ENCODE measurements around the gene ERBB4.

The ERBB4 gene

GRCh38 chr2:211440107-211440506 is 1098.5 kb downstream of the ERBB4 start:
- no peak for FAIRE-seq

GRCh38 chr2:211439011-211439410 is 1099.6 kb downstream of the ERBB4 start:
- FAIRE-seq = no peak

DNA sequence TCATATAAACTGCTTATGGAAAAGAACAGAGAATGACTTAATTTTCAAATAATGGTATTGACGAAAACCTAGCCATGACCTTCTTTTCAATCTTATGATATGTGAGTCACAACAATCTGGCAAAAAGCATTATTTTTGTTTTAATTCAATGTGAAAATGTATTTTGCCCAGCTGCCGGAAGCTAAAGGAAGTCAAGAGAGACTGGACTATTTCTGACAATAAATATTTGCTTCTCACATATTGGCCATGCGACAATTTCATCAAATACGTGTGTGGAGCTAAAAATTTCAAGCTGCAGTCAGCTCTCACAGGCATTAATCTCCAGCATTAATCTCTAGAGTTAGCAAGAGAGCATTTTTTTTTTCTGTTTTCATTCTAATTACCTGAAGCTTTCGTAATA is 1101.2 kb downstream of the ERBB4 start:
- no peak for FAIRE-seq

DNA sequence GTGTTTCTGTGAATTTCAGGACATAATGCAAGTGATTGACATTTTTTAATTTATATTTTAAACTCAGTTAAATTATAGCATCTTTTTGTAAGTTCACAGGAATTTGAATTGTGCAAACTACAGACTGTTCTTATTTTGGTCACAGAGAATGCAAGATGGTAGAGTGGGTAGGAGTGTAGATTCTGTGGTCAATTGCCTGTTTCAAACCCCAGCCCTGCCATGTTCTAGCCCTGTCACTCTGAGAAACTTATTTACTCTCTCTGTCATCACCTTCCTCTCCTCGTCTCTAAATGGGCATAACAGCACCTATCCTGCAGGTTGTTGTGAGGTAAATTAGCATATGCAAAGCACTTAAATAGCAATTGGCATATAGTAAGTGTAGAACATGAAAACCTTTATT is 1102.4 kb downstream of the ERBB4 start:
- FAIRE-seq = no peak

DNA sequence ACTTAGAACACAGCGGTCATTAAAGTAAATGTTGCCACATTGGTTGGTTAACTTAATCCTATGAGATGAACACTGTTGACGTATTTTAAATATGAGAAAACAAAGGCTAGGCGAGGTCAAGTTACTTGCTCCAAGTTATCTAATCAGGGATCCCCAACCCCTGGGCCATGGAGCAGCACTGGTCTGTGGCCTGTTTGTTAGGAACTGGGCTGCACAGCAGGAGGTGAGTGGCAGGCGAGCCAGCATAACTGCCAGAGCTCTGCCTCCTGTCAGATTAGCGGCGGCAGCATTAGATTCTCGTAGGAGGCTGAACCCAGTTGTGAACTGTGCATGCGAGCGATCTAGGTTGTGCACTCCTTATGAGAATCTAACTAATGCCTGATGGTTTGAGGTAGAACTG is 1103.3 kb downstream of the ERBB4 start:
- no peak for FAIRE-seq

GRCh38 chr2:211434773-211435172 is 1103.8 kb downstream of the ERBB4 start:
- no peak for FAIRE-seq

DNA sequence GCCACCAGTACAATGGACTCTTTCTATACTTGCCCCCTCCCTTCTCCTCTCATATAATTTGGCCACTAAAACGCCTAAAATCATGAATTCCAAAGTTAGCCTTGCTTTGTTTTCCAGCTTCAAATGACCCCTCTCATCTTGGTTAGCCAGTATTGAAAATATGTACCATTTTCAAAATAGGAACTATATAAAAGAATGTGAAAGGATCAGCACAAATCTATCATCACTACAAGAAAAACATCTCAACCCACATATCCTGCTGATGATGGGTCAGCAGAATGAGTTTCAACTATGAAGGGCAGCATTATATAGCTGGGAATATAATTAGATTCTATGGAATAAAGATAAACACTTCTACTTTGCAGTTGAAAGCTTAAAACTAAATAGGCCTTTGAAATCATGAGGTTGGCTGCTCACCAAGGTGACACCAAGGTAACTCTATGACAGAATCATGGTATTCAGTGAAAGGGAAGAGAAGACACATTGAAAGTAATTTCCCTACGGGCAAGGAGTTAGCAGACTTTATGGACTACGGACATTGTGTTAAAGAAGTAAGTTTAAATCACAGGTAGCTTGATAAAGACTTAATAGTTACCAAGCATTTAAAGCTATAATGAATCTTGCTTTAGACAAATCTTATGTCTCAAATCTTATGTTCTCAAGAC is 1109.2 kb downstream of the ERBB4 start:
- FAIRE-seq = no peak

GRCh38 chr2:211426240-211426639 is 1112.4 kb downstream of the ERBB4 start:
- no peak for FAIRE-seq

- FAIRE-seq = no peak
Observed at GRCh38 chr2:211423018-211423417, 1115.6 kb downstream of the ERBB4 start.

DNA sequence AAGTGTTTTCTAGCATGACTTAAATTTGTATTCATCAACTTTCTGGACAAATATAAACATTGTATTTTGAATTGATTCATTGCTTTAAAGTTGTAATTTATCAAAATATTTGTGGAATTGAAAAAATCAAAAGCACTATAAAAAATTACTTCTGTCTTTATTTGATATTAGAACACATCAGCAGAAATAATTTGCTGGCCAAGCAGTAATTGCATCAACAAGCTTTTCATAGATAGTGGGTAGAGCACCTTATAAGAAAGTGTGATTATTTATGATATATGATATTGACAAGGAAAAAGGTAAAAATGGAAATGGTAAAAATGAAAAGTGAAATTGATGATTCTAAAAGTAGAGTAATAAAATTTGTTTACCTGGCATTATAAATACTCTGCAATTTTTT is 1121.1 kb downstream of the ERBB4 start:
- no peak for FAIRE-seq

DNA sequence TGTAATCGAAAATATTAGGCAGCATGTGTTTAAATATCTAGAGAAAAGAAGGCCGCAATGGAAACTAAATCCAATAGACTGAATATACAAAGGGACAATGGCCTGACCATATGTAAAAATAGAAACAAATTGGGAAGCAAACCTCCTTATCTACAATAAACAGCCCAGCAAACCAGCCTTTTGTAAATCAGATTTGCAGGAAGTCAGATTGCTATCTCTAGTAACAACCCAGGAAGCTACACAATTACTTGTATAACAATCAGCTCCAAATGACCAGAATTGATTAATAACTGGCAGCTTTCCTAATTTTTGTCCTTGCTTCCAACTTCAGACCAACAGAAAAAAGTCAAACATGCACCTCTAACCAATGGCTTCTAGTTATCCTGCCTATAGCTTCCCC is 1122.2 kb downstream of the ERBB4 start:
- no peak for FAIRE-seq

DNA sequence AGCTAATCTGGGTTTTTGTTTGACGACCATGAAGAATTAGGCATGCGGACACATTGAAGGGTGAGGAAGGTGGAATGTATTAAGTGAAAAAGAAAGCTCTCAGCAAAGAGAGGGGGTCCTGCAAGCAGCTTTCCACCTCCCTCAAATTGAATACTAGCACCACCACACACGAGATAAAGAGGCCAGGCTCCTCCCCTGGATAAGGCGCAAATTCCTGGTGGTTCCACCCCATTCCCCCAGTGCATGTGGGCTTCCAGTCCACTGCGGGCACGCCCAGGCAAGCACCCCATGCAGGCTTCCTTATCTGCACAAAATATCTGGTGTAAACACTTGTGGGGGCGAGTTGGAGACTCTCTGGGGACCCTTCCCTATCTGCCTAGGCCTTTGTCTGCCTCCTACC is 1124.9 kb downstream of the ERBB4 start:
- no peak for FAIRE-seq

DNA sequence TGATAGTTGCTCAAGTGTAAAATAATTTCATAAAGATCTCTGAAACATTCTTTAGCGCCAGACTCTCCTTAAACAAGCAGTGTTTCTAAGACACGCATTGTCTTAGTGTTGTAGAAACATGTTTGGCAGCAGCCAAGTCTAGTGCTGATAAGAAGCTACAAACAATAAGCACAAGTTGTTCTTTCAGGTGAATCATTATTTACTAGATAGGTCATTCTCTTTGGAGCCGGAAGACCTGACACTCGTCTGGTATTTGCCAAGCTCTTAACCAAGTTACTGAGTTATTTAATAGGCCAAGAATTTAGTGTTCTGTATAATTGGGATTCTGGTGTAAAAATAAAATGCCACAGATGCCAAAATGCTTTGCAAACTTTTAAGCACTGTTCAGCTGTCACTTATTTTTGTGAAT is 1130.1 kb downstream of the ERBB4 start:
- FAIRE-seq = no peak

DNA sequence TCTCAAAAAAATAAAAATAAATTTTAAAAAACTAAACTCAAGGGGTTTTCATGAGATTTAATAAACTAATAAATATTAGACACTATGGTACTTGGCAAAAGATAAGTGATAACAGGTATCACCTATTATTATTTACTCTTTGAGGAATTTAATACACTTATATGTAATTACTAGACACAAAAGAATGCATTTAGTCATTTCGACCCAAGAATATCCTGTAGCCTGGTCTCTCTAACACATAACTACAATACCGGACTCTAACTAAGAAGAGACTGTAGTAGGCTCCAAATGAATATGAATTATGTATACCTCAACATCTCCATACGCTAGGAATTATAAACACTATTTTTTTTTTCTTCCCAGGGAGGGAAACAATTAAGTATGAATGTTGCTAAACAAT is 1131.5 kb downstream of the ERBB4 start:
- no peak for FAIRE-seq

DNA sequence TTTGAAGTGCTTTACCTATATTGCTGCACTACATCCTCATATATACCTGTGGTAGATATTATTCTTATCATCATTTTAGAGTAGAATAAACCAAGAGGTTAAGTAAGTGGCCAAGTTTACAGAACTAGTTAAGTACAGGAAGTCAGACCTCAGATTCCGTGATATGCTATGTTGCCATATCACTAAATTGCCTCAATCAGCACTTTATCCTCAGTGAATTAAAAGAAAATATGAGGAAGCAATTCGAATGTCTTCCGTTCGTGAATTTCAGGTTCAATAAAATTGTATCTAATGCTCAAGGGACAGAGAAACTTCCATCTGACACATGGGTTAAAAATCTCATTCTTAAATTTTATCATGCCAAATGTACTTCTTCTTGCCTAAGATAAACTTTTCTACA is 1133.6 kb downstream of the ERBB4 start:
- no peak for FAIRE-seq

DNA sequence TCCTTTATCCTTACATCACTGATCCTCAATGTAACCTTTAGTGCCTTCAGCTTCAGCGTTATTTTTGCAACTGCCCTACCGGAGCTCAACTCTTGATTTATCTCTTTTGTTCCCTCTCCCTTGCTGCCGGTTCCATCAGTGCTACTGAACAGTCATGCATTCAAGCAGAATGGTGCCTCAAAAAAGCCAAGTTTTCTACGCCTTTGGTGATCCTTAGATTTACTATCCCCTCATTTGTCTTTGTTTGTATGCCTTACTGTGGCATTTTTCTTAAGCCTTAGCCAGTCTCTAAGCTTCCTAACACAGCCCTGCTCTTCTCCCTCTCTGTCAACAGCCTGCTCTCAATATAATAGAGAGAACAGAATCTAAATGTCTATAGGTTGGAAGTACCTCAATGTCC is 1134.5 kb downstream of the ERBB4 start:
- FAIRE-seq = no peak

DNA sequence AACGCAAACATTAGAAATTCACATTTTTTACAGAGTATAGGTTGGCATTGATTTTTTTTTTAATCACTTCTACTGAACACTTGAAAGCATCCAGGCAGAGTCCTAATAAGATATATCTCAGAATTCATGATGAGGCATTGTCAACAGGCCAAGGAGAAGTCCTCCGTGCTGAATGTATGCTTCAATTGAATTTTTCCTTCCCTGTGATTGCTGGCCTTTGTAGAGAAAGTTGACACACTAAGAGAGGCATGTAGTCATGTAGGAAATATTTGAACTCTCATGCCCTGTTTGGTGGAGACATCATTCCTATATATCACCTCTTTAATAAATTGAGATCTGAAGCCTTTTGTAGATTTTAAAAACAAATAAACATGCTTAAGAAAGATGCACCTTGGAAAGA is 1137.3 kb downstream of the ERBB4 start:
- no peak for FAIRE-seq

DNA sequence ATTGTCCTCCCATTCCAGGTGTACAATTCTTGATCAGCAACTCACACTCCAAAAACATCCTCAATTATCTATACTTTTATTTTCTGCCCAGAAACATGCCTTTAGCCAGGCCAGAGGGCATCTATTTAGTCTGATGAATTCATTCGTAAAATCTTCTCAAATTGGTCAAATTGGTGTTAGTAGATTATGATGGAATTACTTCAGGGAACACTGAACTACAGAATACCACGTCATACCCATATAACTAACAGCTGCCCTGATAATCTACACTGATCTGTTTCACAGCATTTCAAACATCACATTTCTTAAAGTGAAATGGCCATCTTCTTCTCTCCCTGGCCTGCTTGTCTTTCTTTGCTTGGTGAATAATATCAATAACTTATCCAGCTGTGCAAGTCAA is 1140.8 kb downstream of the ERBB4 start:
- no peak for FAIRE-seq

DNA sequence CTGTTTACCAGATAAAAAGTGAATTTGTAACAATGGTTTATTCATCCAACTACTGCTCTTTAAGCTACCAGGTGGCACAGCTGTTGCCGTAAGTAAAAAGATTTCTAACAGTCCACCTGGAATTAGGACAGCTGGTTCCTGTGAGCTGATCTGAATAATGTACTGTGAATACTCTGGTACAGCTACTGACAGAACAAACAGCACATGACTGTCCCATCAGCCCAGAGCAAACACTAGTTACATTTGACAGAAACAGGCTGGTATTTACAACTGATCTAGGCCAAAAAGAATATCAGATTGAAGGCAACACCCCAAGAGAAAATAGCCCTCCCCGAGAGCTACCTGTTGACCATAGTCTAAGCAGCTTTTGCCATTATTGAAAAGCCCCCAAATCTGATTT is 1141.8 kb downstream of the ERBB4 start:
- no peak for FAIRE-seq

DNA sequence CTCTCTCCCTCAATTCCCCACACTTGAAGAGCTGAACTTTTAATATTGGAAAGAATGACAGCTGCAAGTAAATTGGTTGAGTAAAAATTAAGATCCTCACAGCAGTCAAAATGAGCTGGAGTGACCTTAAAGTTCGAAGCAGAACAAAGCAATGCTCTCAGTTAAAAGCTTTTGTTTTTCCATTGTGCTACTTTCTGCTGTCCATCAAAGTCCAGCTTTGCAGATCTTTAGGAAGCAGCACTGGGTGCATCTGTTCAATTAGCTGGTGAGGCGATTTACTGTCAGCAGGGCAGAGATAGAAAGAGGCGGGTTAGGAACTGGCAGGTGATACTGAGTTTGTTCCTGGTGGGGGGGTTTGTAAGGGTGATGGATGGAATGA is 1147.4 kb downstream of the ERBB4 start:
- no peak for FAIRE-seq

DNA sequence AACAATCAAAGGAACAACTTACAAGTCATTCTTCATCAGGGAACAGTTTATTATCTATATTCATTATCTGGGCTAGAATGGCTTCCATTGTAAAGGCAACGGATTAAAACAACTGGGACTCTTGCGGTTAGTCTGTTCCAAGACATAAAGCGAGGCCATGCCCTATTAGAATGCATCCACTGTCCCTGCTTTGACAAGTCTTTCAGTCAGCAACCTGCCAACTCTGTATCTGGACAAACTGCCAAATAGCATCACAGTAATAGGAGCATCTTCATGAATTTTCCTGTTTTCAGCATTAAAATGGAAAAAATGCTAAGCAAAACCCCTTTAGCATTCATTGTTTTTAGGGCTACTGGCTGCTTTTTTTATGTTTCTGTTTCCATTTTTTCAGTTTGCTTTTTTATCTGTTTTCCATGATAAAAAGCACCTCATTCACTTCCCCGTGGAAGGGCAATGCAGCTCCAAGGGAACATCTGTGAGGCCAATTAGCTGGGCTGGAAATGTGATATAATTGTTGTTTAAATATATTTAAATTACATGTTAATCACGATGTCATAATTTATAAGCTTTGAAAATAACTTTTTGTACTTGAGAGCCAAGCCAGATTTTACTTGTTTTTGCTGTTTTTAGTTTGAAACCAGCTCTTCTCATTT is 1147.9 kb downstream of the ERBB4 start:
- no peak for FAIRE-seq

GRCh38 chr2:211387734-211388133 is 1150.9 kb downstream of the ERBB4 start:
- FAIRE-seq = no peak

DNA sequence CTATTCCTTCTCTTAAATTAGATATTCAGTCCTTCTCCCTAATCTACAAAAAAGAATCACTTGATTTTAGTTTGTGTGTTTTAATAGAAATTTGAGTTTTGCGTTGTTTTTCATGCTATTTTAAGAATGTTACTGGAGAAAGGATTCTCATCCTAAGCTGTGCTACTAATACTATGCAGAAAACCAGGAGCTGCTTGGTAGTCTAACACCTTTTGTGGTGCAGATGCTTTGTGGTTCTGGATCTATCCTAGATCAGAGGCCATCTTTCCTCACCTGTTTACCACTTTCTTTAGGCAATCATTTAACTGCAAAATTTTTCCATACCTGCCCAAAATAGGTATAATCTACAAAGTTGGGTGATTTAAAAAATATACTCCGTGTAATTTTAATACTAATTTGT is 1158.6 kb downstream of the ERBB4 start:
- FAIRE-seq = no peak

DNA sequence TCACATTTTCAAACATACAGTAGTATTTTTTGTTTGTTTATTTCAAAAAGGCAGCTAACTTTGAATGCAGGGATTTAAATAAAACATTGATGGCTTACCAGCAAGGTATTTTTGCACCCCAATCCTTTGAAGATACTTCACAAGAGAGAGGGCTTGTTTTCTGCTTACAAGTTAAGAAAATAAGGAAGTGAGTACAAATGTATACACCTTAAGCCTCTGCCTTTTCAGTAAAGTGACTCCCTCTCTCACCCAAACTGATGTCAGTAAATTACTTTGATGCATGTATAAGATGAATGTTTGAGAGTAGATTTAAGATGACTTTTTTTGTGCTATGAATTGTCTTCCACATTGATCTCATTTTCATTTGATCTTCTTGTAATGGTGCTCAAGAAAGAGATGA is 1162.2 kb downstream of the ERBB4 start:
- no peak for FAIRE-seq

DNA sequence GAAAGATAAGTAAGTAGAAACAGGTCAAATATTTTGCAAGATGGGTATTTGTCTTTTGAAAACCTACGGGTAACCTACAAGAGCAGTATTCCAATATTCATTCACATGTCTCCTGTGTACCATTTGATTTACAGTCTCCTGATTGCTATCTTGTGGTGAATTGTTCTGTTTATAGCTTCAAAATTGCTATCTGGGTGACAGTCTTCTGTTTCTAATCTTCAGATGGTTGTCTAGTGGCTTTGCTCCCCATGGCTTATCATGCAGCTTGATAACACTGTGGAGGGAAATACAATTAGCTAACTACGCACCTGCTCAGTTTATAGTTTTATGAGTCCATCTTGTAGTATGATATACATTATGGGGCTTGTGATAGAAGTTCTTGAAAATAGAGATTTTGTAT is 1165.4 kb downstream of the ERBB4 start:
- FAIRE-seq = no peak

Data from TTC549 (cell line).